ENCODE data around the gene PTCD1. TPM values are rescaled to one million over a fixed set of nuclear protein-coding genes. Genes with fewer than 3 reads are reported as not detected.
"Not testable (repeated sequence)": the region's sequence is repeated elsewhere in the genome, so short reads cannot be mapped to it uniquely, and the experiment has no call there.

The PTCD1 gene
- total RNA-seq, 2 donors from 2014 or later, result 2.6 to 2.8 TPM

GRCh38 chr7:99379693-99380031 lies 58.9 kb downstream of the PTCD1 start:
- ATAC-seq; intact Hi-C loops (cut with DNase I); DNase-seq: not testable (repeated sequence)

GRCh38 chr7:99379043-99379577 lies 59.5 kb downstream of the PTCD1 start:
- ATAC-seq (peak; percentile 58 to 67), DNase-seq (peak; percentile 82)
- intact Hi-C loops (cut with DNase I), result no loop called here

GRCh38 chr7:99375070-99375807 lies 63.4 kb downstream of the PTCD1 start:
- intact Hi-C loops (cut with DNase I), result no loop called here
- DNase-seq, result peak; percentile 85
- ATAC-seq, result peak; percentile 76 to 79

- DNase-seq (peak; percentile 92), ATAC-seq (peak; percentile 84 to 89)
- intact Hi-C loops (cut with DNase I), result no loop called here
These were observed 64.2 kb downstream of the PTCD1 start, which contains the start of gene ARPC1B for GRCh38 chr7:99374111-99375064. ARPC1B (plus strand) TSS chr7:99374730; CDS start chr7:99385715, 10,985 bp downstream.

- no peak for DNase-seq
- intact Hi-C loops (cut with DNase I), result no loop called here
- ATAC-seq, result no peak
These were observed 65.2 kb downstream of the PTCD1 start for GRCh38 chr7:99373091-99374066.

GRCh38 chr7:99372275-99373090 lies 66.1 kb downstream of the PTCD1 start:
- ATAC-seq (no peak), DNase-seq (no peak)
- intact Hi-C loops (cut with DNase I), result no loop called here

- DNase-seq, result no peak
- no peak for ATAC-seq
- intact Hi-C loops (cut with DNase I), result no loop called here
These were observed 67.2 kb downstream of the PTCD1 start for GRCh38 chr7:99371376-99371920.

DNA sequence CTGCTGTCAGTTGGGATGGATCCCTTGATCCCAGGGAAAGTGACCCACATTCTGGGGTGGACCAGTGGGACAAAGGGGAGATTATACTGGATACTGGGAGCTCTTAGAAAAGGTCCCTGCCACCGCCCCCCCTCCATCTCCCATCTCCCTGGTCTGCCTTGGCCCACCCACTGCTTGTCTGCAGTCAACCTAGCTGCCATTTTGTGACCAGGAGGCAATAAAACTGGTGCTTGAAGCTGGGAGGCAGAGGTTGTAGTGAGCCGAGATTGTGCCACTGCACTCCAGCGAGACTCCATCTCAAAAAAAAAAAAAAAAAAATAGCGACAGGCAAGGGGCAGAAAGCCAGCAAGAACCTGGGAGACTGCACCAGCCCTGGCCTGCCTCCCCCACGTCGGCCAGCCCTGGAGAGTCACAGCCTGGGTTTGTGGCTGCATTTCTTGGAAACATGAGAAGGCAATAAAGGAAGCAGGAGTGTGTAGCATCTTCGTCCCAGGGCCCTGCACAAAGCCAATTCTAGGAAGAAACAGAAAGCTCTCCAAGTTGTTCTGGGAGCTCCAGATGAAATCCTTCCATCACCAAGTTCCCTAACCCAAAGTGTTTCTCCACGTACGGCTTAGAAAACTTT lies 68.7 kb downstream of the PTCD1 start:
- ATAC-seq, result no peak
- intact Hi-C loops (cut with DNase I), result no loop called here
- DNase-seq, result no peak

DNA sequence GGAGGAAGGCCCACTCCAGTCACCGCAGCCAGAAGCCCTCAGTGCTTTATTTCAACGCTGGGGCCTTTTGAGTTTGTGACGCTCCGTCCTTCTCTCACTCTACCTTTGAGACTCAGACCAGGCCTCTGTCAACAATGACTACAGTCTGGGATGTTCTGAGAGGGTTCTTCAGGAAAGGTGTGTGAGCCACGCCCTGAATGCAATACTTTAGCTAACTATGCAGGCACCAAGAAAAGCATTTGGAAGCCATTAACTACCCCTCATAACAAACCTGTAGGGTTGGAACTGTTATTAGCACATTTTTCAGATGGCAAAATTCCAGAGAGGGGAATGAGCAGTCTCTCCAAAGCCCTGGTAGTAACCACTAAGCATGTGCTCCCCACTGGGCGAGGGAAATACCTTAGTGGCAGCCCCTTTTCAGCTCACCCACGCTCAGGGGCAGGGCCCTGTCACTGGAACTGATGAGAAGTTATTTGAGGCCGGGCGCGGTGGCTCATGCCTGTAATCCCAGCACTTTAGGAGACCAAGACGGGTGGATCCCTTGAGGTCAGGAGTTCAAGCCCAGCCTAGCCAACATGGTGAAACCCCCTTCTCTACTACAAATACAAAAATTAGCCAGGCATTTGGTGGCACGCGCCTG lies 69.7 kb downstream of the PTCD1 start:
- intact Hi-C loops (cut with DNase I), result no loop called here
- ATAC-seq (no peak), DNase-seq (no peak)

Other genes with a start within 250 kb of the PTCD1 start
- not detected for gene KPNA7, start 230.7 kb downstream of the PTCD1 start, total RNA-seq
- not detected for gene MYH16, start 166.0 kb downstream of the PTCD1 start, total RNA-seq
- 100 to 1,000 TPM in 1 of 2 donors, 10 to 100 TPM in 1; 98.8 to 112 TPM for gene ARPC1A, start 112.9 kb downstream of the PTCD1 start, total RNA-seq
- gene ARPC1B, start 64.1 kb downstream of the PTCD1 start, total RNA-seq, result 10 to 100 TPM; 71.7 to 88.0 TPM
- gene PDAP1, start 30.2 kb downstream of the PTCD1 start, total RNA-seq, result 10 to 100 TPM; 76.0 to 96.8 TPM
- 10 to 100 TPM; 44.9 to 51.7 TPM for gene BUD31, start 29.8 kb downstream of the PTCD1 start, total RNA-seq
- 10 to 100 TPM; 18.2 to 18.8 TPM for gene CPSF4, start 145 bp upstream of the PTCD1 start, total RNA-seq
- 100 to 1,000 TPM; 617 to 633 TPM for gene ATP5MF, start 27.4 kb upstream of the PTCD1 start, total RNA-seq
- 1 to 10 TPM; 2.9 to 3.2 TPM for gene ZNF789, start 34.1 kb upstream of the PTCD1 start, total RNA-seq
- gene ZNF394, start 61.5 kb upstream of the PTCD1 start, total RNA-seq, result 10 to 100 TPM; 17.3 to 19.6 TPM
- 1 to 10 TPM; 6.1 to 6.3 TPM for gene ZKSCAN5, start 65.9 kb upstream of the PTCD1 start, total RNA-seq
- gene FAM200A, start 113.3 kb upstream of the PTCD1 start, total RNA-seq, result 1 to 10 TPM; 5.4 to 5.6 TPM
- gene ZNF655, start 119.8 kb upstream of the PTCD1 start, total RNA-seq, result 10 to 100 TPM; 31.5 to 45.1 TPM
- gene TMEM225B, start 159.5 kb upstream of the PTCD1 start, total RNA-seq, result under 1 TPM; 0.18 to 0.50 TPM
- gene ZSCAN25, start 178.1 kb upstream of the PTCD1 start, total RNA-seq, result 1 to 10 TPM; 9.4 to 9.7 TPM
- under 1 TPM; 0.16 to 0.44 TPM for gene CYP3A5, start 241.2 kb upstream of the PTCD1 start, total RNA-seq

All from left cardiac atrium (tissue), 4 donors.